Measurements from ENCODE around the gene COQ10A. TPM values are rescaled to one million over a fixed set of nuclear protein-coding genes. Genes with fewer than 3 reads are reported as not detected.

COQ10A gene
- total and polyA plus RNA-seq, 2 donors (not counting 3 experiments of a cell fraction or from before 2014, with no cell fraction given) = 14.7 to 32.4 TPM

DNA sequence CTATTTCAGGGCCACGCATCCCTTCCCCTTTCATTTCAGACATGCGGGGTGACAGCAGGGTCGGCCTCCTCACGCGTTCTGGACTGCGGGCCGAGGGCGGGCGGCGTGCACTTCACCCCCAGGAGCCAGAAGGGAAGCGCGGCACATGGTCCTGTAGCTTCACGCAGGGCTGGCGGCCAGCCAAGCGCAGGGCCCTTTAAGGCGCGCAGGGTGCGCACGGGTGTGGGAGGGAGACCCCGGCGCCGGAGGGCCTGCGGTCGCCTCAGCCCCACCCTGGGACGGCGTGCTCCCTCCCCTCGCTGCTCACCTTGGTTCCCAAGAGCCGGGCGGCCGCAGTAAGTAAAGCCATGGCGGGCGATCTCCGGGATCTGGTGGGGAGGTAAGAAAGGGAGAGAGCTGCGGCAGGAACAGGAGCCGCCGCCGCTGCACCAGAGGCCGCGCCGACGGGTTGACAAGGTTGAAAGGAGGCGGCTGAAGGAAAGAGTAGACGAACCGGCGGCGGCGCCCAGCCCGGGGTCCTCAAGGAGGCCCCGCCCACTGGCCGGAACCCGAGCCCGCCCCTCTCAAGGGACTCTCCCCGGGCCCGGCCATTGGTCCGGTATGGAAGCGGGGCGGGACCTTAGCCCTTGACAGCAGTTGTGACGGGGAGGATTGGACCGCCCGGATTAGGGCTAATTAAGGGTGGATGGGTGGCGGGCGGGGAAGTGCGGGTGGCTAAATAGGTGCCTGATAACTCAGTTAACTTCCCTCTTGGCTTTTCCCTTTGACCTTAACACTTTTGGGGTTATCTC, 33.3 kb downstream of the COQ10A start, which contains the start of gene CS:
Gene CS (minus strand): TSS at position 478 of the 791 bp plus-strand sequence. CDS start 129 bp downstream, at position 349.
- H3K79me2 ChIP-seq (ENCODE audit: control insufficient read depth, insufficient read depth, low read length) = peaks cover 46% of the 10 kb centered on the region
- FAIRE-seq (peak; percentile 97), DNase-seq (ENCODE audit: low read depth, low spot score) (peak; percentile 96)
- intact Hi-C loops (cut with micrococcal nuclease) = loop anchor here (1.0 kb wide), 7 partner anchors 16 to 182 kb away; partner anchors contain the start of genes PAN2 and ZC3H10
- H3K9me1 ChIP-seq (replicated peaks; ENCODE audit: control insufficient read depth, extremely low read depth, insufficient read depth, low read length) = no peaks in the 10 kb centered on the region
- peaks cover 26% of the 10 kb centered on the region for H3K4me1 ChIP-seq (ENCODE audit: control insufficient read depth, extremely low read depth, insufficient read depth, low read length)
- H4K20me1 ChIP-seq (replicated peaks; ENCODE audit: control insufficient read depth, extremely low read depth, insufficient read depth, low read length) = peaks cover 2% of the 10 kb centered on the region
- ChIA-PET CTCF (interaction anchor here (0.8 to 2.2 kb wide), 2 partner anchors 13 to 17 kb away, joined by 3 to 6 read pairs; no protein-coding TSS in a partner anchor), POLR2A (interaction anchor here (1.1 kb wide), 1 partner anchor 103 kb away, joined by 3 read pairs; no protein-coding TSS in a partner anchor)
- H3K27me3 ChIP-seq (ENCODE audit: control insufficient read depth in 2 of 2, insufficient read depth in 2 of 2, low read length in 2 of 2) = no peaks in the 10 kb centered on the region
- BruUV-seq (replicated peaks) = no TSS peak
- H2AFZ ChIP-seq (ENCODE audit: low read depth, low read length) = peak within 1 kb of the TSS; percentile 27
- peak within 1 kb of the TSS; percentile 91 for H3K4me2 ChIP-seq (ENCODE audit: insufficient read depth, low read length)
- peak within 1 kb of the TSS; percentile 70 for H3K9ac ChIP-seq (replicated peaks; ENCODE audit: extremely low read depth, insufficient read depth, low read length)
- H3K4me3 ChIP-seq (replicated peaks in 1 of 3; ENCODE audit: insufficient read depth in 1 of 3, low read depth in 1 of 3, low read length in 3 of 3) = peak within 1 kb of the TSS; percentile 2 to 91 (median 88)
- TF ChIP-seq, protein P1, sequence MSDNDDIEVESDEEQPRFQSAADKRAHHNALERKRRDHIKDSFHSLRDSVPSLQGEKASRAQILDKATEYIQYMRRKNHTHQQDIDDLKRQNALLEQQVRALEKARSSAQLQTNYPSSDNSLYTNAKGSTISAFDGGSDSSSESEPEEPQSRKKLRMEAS (IDR thresholded peaks at IDR 0.05; ENCODE audit: insufficient read depth, insufficient read length) = peak; percentile 40
- TF ChIP-seq EZH2 (IDR thresholded peaks at IDR 0.05; ENCODE audit: borderline replicate concordance, low read depth, low read length, severe bottlenecking) (no peak), MYC (IDR thresholded peaks at IDR 0.05; ENCODE audit: low read depth, low read length) (no peak), GATA2 (IDR thresholded peaks at IDR 0.05; ENCODE audit: insufficient read depth, insufficient read length, low read depth, low read length) (no peak), FOS (IDR thresholded peaks at IDR 0.05; ENCODE audit: borderline replicate concordance, insufficient read depth, low read length) (no peak), POLR2AphosphoS5 (IDR thresholded peaks at IDR 0.05; ENCODE audit: insufficient read depth, low read depth, low read length) (peak; percentile 75), JUN (IDR thresholded peaks at IDR 0.05; ENCODE audit: borderline replicate concordance, insufficient read depth, insufficient read length, low read depth) (no peak), POLR2A (IDR thresholded peaks at IDR 0.05; ENCODE audit: low read depth, low read length) (peak; percentile 1)
- TF ChIP-seq, protein P2, sequence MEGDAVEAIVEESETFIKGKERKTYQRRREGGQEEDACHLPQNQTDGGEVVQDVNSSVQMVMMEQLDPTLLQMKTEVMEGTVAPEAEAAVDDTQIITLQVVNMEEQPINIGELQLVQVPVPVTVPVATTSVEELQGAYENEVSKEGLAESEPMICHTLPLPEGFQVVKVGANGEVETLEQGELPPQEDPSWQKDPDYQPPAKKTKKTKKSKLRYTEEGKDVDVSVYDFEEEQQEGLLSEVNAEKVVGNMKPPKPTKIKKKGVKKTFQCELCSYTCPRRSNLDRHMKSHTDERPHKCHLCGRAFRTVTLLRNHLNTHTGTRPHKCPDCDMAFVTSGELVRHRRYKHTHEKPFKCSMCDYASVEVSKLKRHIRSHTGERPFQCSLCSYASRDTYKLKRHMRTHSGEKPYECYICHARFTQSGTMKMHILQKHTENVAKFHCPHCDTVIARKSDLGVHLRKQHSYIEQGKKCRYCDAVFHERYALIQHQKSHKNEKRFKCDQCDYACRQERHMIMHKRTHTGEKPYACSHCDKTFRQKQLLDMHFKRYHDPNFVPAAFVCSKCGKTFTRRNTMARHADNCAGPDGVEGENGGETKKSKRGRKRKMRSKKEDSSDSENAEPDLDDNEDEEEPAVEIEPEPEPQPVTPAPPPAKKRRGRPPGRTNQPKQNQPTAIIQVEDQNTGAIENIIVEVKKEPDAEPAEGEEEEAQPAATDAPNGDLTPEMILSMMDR (IDR thresholded peaks at IDR 0.05; ENCODE audit: extremely low read depth in 1 of 2, insufficient read depth in 1 of 2, low read depth in 1 of 2, low read length in 2 of 2) = no peak
- H3K36me3 ChIP-seq (ENCODE audit: control insufficient read depth in 2 of 2, extremely low read depth in 1 of 2, insufficient read depth in 2 of 2, low read length in 2 of 2) = no peaks in the 10 kb centered on the region
- dilution Hi-C loops (cut with MboI; ENCODE audit: extremely low pct_ligation_motif_present, low sequenced_read_pairs) = no loop called here
- H3K27ac ChIP-seq (ENCODE audit: insufficient read depth, low read depth, low read length) = peak within 1 kb of the TSS; percentile 77
- H3K9me3 ChIP-seq (replicated peaks; ENCODE audit: control insufficient read depth, insufficient read depth, low read length) = no peaks in the 10 kb centered on the region

All from endothelial cell of umbilical vein (primary cell).